GM23338 (cell line): ENCODE data around the gene POLD3. TPM values are rescaled to one million over a fixed set of nuclear protein-coding genes. Genes with fewer than 3 reads are reported as not detected.

Source experiments
- ATAC-seq: fragments of 200-7000 bp; cut with Tn5 transposase; 3 replicates; pipeline ENCODE4 v1.9.1; 2020
- DNase-seq: peaks from one replicate; pipeline ENCODE4 v3.0.0-alpha.2; 2015; ENCODE audit warnings: low spot score
- H2AFZ ChIP-seq: fragments of 200-600 bp; sonication (generic); 2 replicates; pipeline ENCODE4 v1.8.0; 2016; ENCODE audit warnings: antibody characterized with exemption, mild to moderate bottlenecking, moderate library complexity
- H3F3A ChIP-seq: fragments of 200-600 bp; sonication (generic); replicated peaks from 2 replicates; pipeline ENCODE4 v1.8.0; 2017; ENCODE audit warnings: antibody characterized with exemption, mixed run types, low read depth
- H3K27ac ChIP-seq: fragments of 200-600 bp; sonication (generic); 2 replicates; pipeline ENCODE4 v1.6.1; 2016; ENCODE audit warnings: low read depth
- H3K27me3 ChIP-seq: fragments of 200-600 bp; sonication (generic); 2 replicates; pipeline ENCODE4 v1.8.0; 2016; ENCODE audit warnings: mild to moderate bottlenecking, mixed run types, moderate library complexity; ENCODE audit not compliant: insufficient read depth
- H3K36me3 ChIP-seq: fragments of 200-600 bp; sonication (generic); 2 replicates; pipeline ENCODE4 v1.8.0; 2016; ENCODE audit warnings: mild to moderate bottlenecking; ENCODE audit not compliant: insufficient read depth
- H3K4me1 ChIP-seq: fragments of 200-600 bp; sonication (generic); 2 replicates; pipeline ENCODE4 v1.8.0; 2016; ENCODE audit warnings: mild to moderate bottlenecking, moderate library complexity; ENCODE audit not compliant: insufficient read depth
- H3K4me2 ChIP-seq: fragments of 200-600 bp; sonication (generic); 2 replicates; pipeline ENCODE4 v1.7.1; 2017; ENCODE audit warnings: mixed run types
- H3K4me3 ChIP-seq: fragments of 200-600 bp; sonication (generic); 2 replicates; pipeline ENCODE4 v1.6.1; 2016; ENCODE audit warnings: mixed run types
- H3K79me2 ChIP-seq: fragments of 200-600 bp; sonication (generic); replicated peaks from 2 replicates; pipeline ENCODE4 v1.8.0; 2017; ENCODE audit warnings: mild to moderate bottlenecking; ENCODE audit not compliant: insufficient read depth
- H3K9me2 ChIP-seq: fragments of 200-600 bp; sonication (generic); 2 replicates; pipeline ENCODE4 v1.8.0; 2017; ENCODE audit not compliant: insufficient read depth
- H4K20me1 ChIP-seq: fragments of 200-600 bp; sonication (generic); replicated peaks from 2 replicates; pipeline ENCODE4 v1.8.0; 2017; ENCODE audit warnings: mild to moderate bottlenecking; ENCODE audit not compliant: insufficient read depth
- H3K27ac Mint-ChIP-seq: 2 replicates; pipeline ENCODE4 v1.8.0; 2020; ENCODE audit warnings: inconsistent platforms, mild to moderate bottlenecking, moderate library complexity, mixed read lengths
- H3K27me3 Mint-ChIP-seq: 3 replicates; pipeline ENCODE4 v1.8.0; 2022; ENCODE audit warnings: low read depth, mild to moderate bottlenecking, moderate library complexity, mixed read lengths, inconsistent platforms; ENCODE audit not compliant: insufficient read depth, poor library complexity
- H3K36me3 Mint-ChIP-seq: 3 replicates; pipeline ENCODE4 v1.8.0; 2021; ENCODE audit warnings: low read depth, mild to moderate bottlenecking, inconsistent platforms, moderate library complexity, mixed read lengths
- H3K4me1 Mint-ChIP-seq: 3 replicates; pipeline ENCODE4 v1.8.0; 2020; ENCODE audit warnings: mild to moderate bottlenecking, inconsistent platforms, mixed read lengths
- H3K4me3 Mint-ChIP-seq: 3 replicates; pipeline ENCODE4 v1.8.0; 2021; ENCODE audit warnings: moderate library complexity, mild to moderate bottlenecking, inconsistent platforms, mixed read lengths
- H3K9me3 Mint-ChIP-seq: 3 replicates; pipeline ENCODE4 v1.8.0; 2020; ENCODE audit warnings: moderate library complexity, mild to moderate bottlenecking, inconsistent platforms, mixed read lengths
- CREB1 ChIP-seq: fragments of 250-450 bp; sonication (Bioruptor Pico); IDR thresholded peaks from 2 replicates; pipeline ENCODE4 v1.5.0; 2020; ENCODE audit warnings: low read depth, mild to moderate bottlenecking, moderate library complexity
- EZH2 ChIP-seq: fragments of 200-600 bp; sonication (generic); IDR thresholded peaks from one replicate; pipeline ENCODE4 v1.8.0; 2017; ENCODE audit warnings: antibody characterized with exemption, mild to moderate bottlenecking, low read depth; ENCODE audit not compliant: unreplicated experiment
- JUNB ChIP-seq: IDR thresholded peaks from one replicate; pipeline ENCODE4 v1.6.1; 2016; ENCODE audit warnings: antibody characterized with exemption; ENCODE audit not compliant: unreplicated experiment
- NANOG ChIP-seq: IDR thresholded peaks from 2 replicates; pipeline ENCODE4 v1.6.1; 2016; ENCODE audit warnings: antibody characterized with exemption, borderline replicate concordance
- POLR2AphosphoS5 ChIP-seq: IDR thresholded peaks from 2 replicates; pipeline ENCODE4 v1.6.1; 2016; ENCODE audit warnings: antibody characterized with exemption, low read depth
- polyA plus RNA-seq: library from polyadenylated mRNA; unstranded; fragments of >200 nt; fragmentation: Nextera tagmentation; extraction: Ambion mirVana; gene quantifications from 2 replicates; pipeline ENCODE4 v1.2.1, GENCODE V29; 2016
- total RNA-seq: library from RNA; depleted of rRNA; stranded (reverse); fragments of >200 nt; shearing (Covaris generic); gene quantifications from 2 replicates; pipeline ENCODE4 v1.2.3, GENCODE V29; 2014
- TF ChIP-seq, protein P1 (sequence below): IDR thresholded peaks from one replicate; pipeline ENCODE4 v1.6.1; 2018; ENCODE audit warnings: antibody characterized with exemption; ENCODE audit not compliant: unreplicated experiment
- TF ChIP-seq, protein P2 (sequence below), 2 experiments: fragments of 200-600 bp in 1 of 2; sonication (generic) in 1 of 2; conservative IDR thresholded peaks; 2 replicates each; pipeline versions ENCODE4 v1.5.1 to v1.6.1; 2016 to 2017; ENCODE audit warnings: antibody characterized with exemption in 2 of 2, low read depth in 2 of 2, mild to moderate bottlenecking in 2 of 2, moderate library complexity in 1 of 2

The POLD3 gene
- total and polyA plus RNA-seq, 2 experiments from 2014 or later = 21.9 to 50.1 TPM

GRCh38 chr11:74633406-74634393 is 41.3 kb downstream of the POLD3 start (continued):
- TF ChIP-seq, protein P1, sequence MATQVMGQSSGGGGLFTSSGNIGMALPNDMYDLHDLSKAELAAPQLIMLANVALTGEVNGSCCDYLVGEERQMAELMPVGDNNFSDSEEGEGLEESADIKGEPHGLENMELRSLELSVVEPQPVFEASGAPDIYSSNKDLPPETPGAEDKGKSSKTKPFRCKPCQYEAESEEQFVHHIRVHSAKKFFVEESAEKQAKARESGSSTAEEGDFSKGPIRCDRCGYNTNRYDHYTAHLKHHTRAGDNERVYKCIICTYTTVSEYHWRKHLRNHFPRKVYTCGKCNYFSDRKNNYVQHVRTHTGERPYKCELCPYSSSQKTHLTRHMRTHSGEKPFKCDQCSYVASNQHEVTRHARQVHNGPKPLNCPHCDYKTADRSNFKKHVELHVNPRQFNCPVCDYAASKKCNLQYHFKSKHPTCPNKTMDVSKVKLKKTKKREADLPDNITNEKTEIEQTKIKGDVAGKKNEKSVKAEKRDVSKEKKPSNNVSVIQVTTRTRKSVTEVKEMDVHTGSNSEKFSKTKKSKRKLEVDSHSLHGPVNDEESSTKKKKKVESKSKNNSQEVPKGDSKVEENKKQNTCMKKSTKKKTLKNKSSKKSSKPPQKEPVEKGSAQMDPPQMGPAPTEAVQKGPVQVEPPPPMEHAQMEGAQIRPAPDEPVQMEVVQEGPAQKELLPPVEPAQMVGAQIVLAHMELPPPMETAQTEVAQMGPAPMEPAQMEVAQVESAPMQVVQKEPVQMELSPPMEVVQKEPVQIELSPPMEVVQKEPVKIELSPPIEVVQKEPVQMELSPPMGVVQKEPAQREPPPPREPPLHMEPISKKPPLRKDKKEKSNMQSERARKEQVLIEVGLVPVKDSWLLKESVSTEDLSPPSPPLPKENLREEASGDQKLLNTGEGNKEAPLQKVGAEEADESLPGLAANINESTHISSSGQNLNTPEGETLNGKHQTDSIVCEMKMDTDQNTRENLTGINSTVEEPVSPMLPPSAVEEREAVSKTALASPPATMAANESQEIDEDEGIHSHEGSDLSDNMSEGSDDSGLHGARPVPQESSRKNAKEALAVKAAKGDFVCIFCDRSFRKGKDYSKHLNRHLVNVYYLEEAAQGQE = no peak
- TF ChIP-seq POLR2AphosphoS5 = no peak
- no peak for TF ChIP-seq NANOG
- TF ChIP-seq EZH2 = no peak
- TF ChIP-seq JUNB = no peak
- TF ChIP-seq CREB1 (CRISPR knock-in tag) = no peak

- ATAC-seq = peak; percentile 27; the same call in 1 of the 3 replicates
- no peaks in the 10 kb centered on the region for H3K4me1 Mint-ChIP-seq
- peak; percentile 4 for DNase-seq
- Histone ChIP-seq H3F3A (no peaks in the 10 kb centered on the region), H2AFZ (no peak overlapping the region), H3K79me2 (no peaks in the 10 kb centered on the region), H3K4me2 (no peak overlapping the region), H3K36me3 (no peaks in the 10 kb centered on the region; the same call in none of the 2 replicates), H3K9me2 (no peaks in the 10 kb centered on the region), H3K27ac (no peak overlapping the region), H3K4me1 (no peaks in the 10 kb centered on the region), H3K4me3 (no peak overlapping the region), H3K27me3 (no peaks in the 10 kb centered on the region), H4K20me1 (0 out of 2 replicates have a peak, but pooled peaks cover 3% of the 10 kb centered on the region)
- peaks cover 16% of the 10 kb centered on the region for H3K36me3 Mint-ChIP-seq
- no peaks in the 10 kb centered on the region for H3K9me3 Mint-ChIP-seq
- H3K27me3 Mint-ChIP-seq = no peaks in the 10 kb centered on the region
- no peak overlapping the region for H3K27ac Mint-ChIP-seq
- H3K4me3 Mint-ChIP-seq = no peak overlapping the region
- TF ChIP-seq, protein P2, sequence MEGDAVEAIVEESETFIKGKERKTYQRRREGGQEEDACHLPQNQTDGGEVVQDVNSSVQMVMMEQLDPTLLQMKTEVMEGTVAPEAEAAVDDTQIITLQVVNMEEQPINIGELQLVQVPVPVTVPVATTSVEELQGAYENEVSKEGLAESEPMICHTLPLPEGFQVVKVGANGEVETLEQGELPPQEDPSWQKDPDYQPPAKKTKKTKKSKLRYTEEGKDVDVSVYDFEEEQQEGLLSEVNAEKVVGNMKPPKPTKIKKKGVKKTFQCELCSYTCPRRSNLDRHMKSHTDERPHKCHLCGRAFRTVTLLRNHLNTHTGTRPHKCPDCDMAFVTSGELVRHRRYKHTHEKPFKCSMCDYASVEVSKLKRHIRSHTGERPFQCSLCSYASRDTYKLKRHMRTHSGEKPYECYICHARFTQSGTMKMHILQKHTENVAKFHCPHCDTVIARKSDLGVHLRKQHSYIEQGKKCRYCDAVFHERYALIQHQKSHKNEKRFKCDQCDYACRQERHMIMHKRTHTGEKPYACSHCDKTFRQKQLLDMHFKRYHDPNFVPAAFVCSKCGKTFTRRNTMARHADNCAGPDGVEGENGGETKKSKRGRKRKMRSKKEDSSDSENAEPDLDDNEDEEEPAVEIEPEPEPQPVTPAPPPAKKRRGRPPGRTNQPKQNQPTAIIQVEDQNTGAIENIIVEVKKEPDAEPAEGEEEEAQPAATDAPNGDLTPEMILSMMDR (conservative IDR thresholded peaks at IDR 0.05; ENCODE audit: low read depth in 2 of 2) = peak in 1 of 2 experiments; percentile 45; a peak in 3 of 4 replicates
- TF ChIP-seq POLR2AphosphoS5 = no peak
Observed at GRCh38 chr11:74634537-74634936, 42.2 kb downstream of the POLD3 start.
